ENCODE results near the gene PTPRE.

PTPRE gene

GRCh38 chr10:128124813-128125403 lies 218.0 kb downstream of the PTPRE start:
- DNase-seq (ENCODE audit: low spot score) = no peak

GRCh38 chr10:128125416-128125943 lies 218.6 kb downstream of the PTPRE start:
- peak; percentile 11 for DNase-seq (ENCODE audit: low spot score)

- DNase-seq (ENCODE audit: low spot score) = peak; percentile 89
These were observed 219.3 kb downstream of the PTPRE start, which contains the start of gene MKI67 for GRCh38 chr10:128125944-128126764. Gene MKI67 (minus strand): TSS chr10:128126423. CDS start chr10:128125667, 756 bp downstream.

GRCh38 chr10:128128582-128128981 lies 221.7 kb downstream of the PTPRE start:
- no peak for DNase-seq (ENCODE audit: low spot score)

- no peak for DNase-seq (ENCODE audit: low spot score)
These were observed 223.1 kb downstream of the PTPRE start for GRCh38 chr10:128130051-128130450.
